ENCODE data around the gene TRABD2A.
"Not testable (repeated sequence)": the region's sequence is repeated elsewhere in the genome, so short reads cannot be mapped to it uniquely, and the experiment has no call there.

The TRABD2A gene

DNA sequence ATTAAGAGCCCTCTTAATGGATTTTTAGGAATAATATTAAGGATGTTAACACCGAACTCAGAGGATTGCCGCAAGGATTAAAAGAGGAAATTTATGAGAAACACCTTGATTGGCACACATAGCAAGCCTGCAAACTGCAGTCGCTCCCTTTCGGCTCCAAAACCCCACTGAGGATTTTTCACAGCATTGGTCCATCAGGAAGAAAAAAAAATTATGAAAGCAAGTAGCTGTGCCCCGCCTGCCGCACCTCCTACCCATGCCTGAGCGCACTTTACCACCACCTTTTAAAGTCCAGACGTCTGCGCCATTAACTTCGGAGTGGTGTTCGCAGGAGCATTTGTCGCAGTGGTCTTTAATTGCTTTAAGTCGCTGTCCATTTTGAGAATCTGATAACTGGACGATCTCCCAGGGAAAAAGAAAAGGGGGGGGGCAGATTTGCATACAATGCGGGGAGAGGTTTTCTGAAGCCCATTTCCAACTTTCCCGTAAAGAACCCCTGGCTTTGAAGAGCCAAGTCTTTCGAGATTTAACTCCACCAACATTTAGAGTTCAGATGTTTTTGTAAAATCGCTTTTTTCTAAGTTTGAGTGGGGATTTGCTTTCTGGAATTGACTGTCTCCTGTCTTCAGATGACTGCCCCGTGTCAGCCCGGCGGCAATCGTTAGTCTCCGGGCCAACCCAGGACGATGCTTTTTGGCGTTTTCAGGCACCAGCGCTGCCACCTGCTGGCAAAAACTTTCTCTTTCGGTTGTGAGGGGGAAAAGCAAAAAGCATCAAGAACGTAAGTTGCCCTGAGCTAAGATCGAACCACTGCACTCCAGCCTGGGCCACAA lies 913 bp upstream of the TRABD2A start:
- no peak for DNase-seq (ENCODE audit: low read depth, low spot score)

DNA sequence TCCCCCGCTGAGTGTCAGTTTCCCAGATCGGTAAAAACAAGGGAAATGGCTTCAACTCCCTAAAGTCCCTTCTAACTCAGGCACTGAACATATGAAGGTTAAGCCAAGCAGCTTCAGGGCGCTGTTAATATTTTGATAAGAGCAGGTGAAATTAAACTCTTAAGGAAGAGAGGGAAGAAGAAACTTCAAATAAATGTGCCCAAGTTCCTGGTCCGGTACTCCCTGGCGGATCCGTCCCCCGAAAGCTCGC lies 564 bp downstream of the TRABD2A start:
- no peak for DNase-seq (ENCODE audit: low read depth, low spot score)

DNA sequence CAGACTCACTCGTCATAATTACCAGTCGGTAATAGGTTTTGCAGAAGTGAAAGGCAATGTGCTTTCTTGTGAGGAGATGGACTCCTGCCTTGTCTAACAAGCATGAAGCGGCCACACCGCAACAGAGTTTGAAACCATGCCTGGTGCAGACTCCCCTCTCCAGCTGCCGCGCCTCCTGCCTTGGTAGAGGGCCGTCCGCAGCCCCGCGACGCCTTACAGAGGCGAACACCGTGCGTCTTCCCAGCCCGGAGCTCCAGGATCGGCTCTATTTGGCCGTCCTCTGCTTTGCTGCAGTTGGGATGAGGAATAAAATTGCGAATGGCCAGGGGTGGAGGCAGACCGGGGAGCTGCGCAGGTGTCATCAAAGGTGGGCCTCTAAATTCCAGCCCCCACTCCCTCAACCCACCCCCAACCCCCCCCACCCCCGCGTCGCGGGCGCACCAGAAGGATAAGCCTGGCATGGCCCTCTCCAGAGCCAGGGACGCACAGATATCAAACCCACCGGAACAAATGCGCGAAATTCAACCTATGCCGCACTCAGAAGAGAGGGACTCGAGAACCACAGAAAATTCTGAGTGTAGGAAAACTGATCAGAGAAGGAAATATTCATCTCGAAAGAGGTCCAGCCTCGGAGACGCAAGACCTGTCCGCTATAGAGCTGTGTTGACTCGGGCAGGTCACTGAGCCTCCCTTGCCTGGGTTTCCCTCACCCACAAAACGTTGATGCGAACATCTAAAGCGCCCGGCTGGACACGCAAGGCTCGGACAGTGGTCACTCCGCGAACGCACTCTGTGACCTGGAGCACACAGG lies 1.1 kb downstream of the TRABD2A start:
- no peak for DNase-seq (ENCODE audit: low read depth, low spot score)

DNA sequence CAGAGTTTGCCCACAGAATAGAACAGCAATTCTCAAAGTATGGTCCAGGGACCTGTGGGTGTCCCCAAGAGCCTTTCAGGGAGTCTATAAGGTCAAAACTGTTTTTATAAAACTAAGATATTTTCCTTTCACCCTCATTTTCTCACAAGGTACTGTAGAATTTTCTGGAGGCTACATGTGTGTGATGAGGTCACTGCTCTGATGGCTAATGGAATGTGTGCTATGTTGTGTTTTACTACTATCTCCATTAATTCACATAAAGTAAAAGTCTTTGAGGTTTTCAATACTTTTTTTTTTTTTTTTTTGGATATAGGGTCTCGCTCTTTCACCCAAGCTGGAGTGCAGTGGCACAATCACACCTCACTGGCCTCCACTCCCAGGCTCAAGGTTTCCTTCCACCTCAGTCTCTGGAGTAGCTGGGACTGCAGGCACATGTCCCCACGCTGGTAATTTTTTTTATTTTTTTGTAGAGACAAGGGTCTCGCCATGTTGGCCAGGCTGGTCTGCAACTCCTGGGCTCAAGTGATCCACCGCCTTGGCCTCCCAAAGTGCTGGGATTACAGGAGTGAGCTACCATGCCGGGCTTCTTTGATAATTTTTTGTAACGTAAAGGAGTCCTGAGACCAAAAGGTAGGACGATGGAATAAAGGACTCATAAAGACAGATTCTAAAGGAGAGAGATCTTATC lies 1.8 kb downstream of the TRABD2A start:
- no peak for DNase-seq (ENCODE audit: low read depth, low spot score)

GRCh38 chr2:84878459-84878858 lies 2.4 kb downstream of the TRABD2A start:
- DNase-seq (ENCODE audit: low read depth, low spot score): no peak

- no peak for DNase-seq (ENCODE audit: low read depth, low spot score)
Observed at GRCh38 chr2:84876369-84876768, 4.5 kb downstream of the TRABD2A start.

DNA sequence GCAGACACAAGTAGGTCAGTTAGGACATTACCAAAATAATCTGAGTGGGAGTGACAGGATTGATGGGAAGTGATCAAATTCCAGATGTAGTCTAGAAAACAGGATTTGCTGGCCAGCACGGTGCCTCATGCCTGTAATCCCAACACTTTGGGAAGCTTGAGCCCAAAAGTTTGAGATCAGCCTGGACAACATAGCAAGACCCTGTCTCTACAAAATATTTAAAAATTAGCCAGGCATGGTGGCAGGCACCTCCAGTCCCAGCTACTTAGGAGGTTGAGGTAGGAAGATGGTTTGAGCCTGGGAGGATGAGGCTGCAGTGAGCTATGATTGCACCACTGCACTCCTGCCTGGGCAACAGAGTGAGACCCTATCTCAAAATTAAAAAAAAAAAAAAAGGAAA lies 5.3 kb downstream of the TRABD2A start:
- not testable (repeated sequence) for DNase-seq (ENCODE audit: low read depth, low spot score)

DNA sequence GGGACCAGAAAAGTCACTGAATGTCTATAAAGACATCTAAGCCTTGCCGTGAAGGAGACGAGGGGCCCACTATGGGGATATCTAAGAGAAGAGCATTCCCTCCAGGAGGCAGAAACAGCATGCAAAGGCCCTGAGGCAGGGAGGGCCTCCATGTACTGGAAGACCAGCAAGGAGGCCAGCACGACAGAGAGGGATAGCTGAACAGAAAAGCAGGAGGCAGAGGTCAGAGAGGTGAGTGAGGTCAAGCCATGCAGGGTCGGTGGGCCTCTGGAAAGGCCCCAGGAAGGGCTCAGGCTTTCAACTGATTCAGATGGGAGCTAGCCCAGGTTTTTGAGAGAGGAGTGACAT lies 5.7 kb downstream of the TRABD2A start:
- DNase-seq (ENCODE audit: low read depth, low spot score): no peak

DNA sequence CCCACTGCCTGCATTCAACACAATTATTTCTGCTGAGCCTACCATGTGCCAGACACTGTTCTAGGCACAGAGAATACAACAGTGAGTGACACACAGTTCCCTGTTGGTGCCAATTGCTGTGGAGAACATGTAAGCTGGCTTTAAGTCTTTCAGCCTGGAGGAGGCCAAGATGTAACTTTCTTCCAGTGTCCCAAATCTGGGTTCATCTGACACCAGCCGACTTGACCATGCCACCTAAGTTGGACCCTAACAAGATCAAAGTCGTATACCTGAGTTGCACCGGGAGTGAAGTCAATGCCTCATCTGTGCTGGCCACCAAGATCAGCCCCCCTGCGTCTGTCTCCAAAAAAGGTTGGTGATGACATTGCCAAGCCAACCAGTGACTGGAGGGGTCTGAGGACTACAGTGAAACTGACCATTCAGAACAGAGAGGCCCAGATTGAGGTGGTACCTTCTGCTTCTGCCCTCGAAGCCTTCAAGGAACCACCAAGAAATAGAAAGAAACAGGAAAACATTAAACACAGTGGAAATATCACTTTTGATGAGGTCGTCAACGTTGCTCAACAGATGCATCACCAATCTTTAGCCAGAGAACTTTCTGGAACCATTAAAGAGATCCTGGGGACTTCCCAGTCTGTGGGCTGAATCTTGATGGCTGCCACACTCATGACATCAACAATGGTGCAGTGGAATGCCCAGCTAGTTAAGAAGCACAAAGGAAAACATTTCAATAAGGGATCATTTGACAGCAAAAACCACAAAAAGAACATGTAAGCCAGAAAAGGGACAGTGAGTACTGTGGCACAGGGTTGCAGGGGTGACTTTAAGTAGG lies 6.3 kb downstream of the TRABD2A start:
- no peak for DNase-seq (ENCODE audit: low read depth, low spot score)

DNA sequence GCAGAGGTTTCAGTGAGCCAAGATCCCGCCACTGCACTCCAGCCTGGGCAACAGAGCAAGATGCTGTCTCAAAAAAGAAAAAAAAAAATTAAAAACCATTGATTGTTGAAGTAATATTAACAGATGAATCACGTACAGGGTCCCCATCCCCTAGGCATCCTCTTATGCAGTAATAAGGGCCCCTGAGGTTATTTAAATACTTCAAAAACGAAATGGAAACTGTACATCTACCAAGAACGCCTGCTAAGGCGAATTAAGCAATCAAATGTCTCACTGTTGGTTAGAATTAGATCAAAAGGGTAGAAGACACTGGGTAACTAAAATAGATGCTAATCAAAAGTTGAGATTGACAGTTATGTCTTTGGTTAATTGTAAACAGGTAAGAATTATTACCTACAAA lies 7.5 kb downstream of the TRABD2A start:
- no peak for DNase-seq (ENCODE audit: low read depth, low spot score)

DNA sequence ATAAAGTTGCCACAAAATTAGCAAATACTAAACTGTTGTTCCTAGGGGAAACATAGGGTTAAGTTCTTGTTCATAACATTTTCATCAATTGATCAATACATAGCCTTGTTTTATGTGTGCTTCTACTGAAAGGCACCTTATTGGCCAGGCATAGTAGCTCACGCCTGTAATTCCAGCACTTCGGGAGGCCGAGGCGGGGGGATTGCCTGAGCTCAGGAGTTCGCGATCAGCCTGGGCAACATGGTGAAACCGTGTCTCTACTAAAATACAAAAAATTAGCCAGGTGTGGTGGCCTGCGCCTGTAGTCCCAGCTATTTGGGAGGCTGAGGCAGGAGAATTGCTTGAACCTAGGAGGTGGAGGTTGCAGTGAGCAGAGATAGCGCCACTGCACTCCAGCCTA lies 8.2 kb downstream of the TRABD2A start:
- DNase-seq (ENCODE audit: low read depth, low spot score): not testable (repeated sequence)

- no peak for DNase-seq (ENCODE audit: low read depth, low spot score)
Observed at GRCh38 chr2:84870306-84870705, 10.6 kb downstream of the TRABD2A start.

DNA sequence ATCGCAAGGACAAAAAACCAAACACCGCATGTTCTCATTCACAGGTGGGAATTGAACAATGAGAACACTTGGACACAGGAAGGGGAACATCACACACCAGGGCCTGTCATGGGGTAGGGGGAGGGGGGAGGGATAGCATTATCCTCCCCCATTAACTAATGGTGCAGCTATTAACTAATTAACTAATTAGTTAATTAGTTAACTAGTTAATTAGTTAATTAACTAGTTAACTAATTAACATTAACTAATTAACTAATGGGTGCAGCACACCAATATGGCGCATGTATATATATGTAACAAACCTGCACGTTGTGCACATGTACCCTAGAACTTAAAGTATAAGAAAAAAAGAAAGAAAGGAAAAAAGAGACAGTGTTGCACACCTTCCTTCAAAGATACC lies 12.6 kb downstream of the TRABD2A start:
- not testable (repeated sequence) for DNase-seq (ENCODE audit: low read depth, low spot score)

- no peak for DNase-seq (ENCODE audit: low read depth, low spot score)
Observed at GRCh38 chr2:84866122-84866521, 14.8 kb downstream of the TRABD2A start.

- no peak for DNase-seq (ENCODE audit: low read depth, low spot score)
Observed at GRCh38 chr2:84865181-84865783, 15.6 kb downstream of the TRABD2A start.

DNA sequence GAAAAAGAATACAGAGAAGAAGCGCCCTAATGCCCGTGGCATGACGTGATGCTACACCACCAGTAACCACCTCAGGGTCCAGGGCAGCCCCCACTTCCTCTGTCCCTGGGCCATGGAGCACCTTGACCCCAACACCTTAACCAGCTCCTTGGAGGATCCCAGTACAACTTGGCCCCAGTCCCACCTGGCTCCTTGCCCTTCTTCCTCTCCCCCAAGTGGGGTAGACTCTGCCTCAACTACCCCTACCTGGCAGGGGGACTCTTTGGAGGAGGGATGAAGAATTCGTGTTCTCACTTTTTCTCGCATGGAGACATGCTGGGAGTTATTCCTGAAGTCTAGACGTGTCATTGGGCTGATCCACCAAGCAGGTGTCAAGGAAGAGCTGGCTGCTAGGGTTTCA lies 18.9 kb downstream of the TRABD2A start:
- DNase-seq (ENCODE audit: low read depth, low spot score): no peak

DNA sequence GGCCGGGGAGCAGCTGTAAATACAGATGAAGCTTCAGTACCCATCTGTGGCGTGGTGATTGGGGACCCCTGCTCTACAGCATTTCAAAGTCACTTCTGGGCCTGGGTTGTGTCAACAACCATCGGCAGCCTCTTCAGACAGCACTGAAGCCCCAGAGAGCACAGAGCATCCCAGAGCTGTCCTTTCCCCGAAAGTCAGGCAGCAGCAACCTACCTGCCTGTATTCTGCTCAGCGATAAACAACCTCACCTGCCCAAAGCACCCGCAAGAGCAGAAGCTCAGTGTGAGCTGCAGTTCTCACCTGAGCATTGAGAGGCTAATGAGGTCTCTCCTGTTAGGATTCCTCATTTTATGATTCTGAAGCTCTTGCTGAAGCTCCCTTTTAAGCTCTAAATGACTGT lies 19.3 kb downstream of the TRABD2A start:
- no peak for DNase-seq (ENCODE audit: low read depth, low spot score)

GRCh38 chr2:84858937-84859336 lies 21.9 kb downstream of the TRABD2A start:
- DNase-seq (ENCODE audit: low read depth, low spot score): no peak

DNA sequence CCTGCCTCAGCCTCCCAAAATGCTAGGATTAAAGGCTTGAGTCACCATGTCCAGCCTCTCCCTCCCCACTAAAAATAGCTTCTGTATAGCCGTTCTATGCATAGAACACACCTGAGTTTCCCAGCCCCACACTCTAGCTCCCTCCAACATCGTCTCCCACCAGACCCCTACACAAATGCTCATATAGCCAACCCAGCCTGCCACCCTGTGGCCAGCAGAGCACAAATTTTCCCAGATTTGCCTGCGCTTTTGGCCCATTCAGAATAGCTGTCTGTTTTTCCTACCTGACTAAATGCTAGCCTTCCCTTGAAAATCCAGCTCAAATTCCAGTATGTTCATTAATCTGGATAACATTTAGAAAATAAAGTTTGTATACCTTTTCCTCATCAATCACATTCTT lies 22.8 kb downstream of the TRABD2A start:
- DNase-seq (ENCODE audit: low read depth, low spot score): no peak

- no peak for DNase-seq (ENCODE audit: low read depth, low spot score)
Observed at GRCh38 chr2:84857566-84857965, 23.3 kb downstream of the TRABD2A start.

- no peak for DNase-seq (ENCODE audit: low read depth, low spot score)
Observed at GRCh38 chr2:84856787-84857186, 24.1 kb downstream of the TRABD2A start.
